ENCODE measurements around the gene ITIH2. TPM values are rescaled to one million over a fixed set of nuclear protein-coding genes. Genes with fewer than 3 reads are reported as not detected.
"Not testable (repeated sequence)": the region's sequence is repeated elsewhere in the genome, so short reads cannot be mapped to it uniquely, and the experiment has no call there.

ITIH2 gene, protein sequence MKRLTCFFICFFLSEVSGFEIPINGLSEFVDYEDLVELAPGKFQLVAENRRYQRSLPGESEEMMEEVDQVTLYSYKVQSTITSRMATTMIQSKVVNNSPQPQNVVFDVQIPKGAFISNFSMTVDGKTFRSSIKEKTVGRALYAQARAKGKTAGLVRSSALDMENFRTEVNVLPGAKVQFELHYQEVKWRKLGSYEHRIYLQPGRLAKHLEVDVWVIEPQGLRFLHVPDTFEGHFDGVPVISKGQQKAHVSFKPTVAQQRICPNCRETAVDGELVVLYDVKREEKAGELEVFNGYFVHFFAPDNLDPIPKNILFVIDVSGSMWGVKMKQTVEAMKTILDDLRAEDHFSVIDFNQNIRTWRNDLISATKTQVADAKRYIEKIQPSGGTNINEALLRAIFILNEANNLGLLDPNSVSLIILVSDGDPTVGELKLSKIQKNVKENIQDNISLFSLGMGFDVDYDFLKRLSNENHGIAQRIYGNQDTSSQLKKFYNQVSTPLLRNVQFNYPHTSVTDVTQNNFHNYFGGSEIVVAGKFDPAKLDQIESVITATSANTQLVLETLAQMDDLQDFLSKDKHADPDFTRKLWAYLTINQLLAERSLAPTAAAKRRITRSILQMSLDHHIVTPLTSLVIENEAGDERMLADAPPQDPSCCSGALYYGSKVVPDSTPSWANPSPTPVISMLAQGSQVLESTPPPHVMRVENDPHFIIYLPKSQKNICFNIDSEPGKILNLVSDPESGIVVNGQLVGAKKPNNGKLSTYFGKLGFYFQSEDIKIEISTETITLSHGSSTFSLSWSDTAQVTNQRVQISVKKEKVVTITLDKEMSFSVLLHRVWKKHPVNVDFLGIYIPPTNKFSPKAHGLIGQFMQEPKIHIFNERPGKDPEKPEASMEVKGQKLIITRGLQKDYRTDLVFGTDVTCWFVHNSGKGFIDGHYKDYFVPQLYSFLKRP
- polyA plus RNA-seq (2013, experiment 1 of 2) = not detected
- polyA plus RNA-seq (2013, experiment 2 of 2) = not detected

DNA sequence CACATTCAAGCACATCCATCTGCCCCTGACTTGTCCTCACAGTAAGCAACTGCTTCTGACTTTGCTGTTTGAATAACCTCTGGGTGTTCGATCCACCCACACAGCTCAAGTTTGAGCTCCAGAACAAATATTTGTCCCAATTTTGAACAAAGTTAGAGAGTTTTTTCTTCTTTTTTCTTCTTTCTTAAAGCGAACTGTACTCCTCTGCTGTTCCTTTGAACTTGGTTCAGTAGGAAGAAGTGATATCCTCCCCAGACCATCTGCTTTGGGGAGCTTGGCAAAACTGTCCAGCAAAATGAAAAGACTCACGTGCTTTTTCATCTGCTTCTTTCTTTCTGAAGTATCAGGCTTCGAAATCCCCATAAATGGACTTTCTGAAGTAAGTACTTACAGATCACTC, at the start of gene ITIH2:
Gene ITIH2 (plus strand): TSS at position 177 of the 400 bp plus-strand sequence. CDS start 119 bp downstream, at position 296.
- no peak for DNase-seq
- no peak within 1 kb of the TSS for H2BK15ac ChIP-seq (replicated peaks; ENCODE audit: low read depth)
- H3K4me3 ChIP-seq (ENCODE audit: low read length) = no peak within 1 kb of the TSS
- H3K79me1 ChIP-seq (ENCODE audit: low read length) = no peaks in the 10 kb centered on the region
- no peak within 1 kb of the TSS for H2BK120ac ChIP-seq (ENCODE audit: low read depth, low read length)
- H2BK5ac ChIP-seq (ENCODE audit: low read length) = no peak within 1 kb of the TSS
- no peaks in the 10 kb centered on the region for H3K4me1 ChIP-seq (ENCODE audit: control insufficient read depth, low read depth, low read length)
- H3K56ac ChIP-seq (ENCODE audit: low read length) = no peak within 1 kb of the TSS
- H2AK5ac ChIP-seq (ENCODE audit: low read length) = no peak within 1 kb of the TSS
- no peak within 1 kb of the TSS for H3K9ac ChIP-seq (ENCODE audit: low read length)
- WGBS (ENCODE audit: extremely low coverage, insufficient coverage, low lambda C conversion rate) = no CpG with 5 or more reads among the region's 4 CpGs
- H3K27me3 ChIP-seq (ENCODE audit: insufficient read depth, low read length, poor library complexity) = no peaks in the 10 kb centered on the region
- H3K4me2 ChIP-seq (ENCODE audit: low read length) = no peak within 1 kb of the TSS
- H4K5ac ChIP-seq (ENCODE audit: low read length) = no peak within 1 kb of the TSS
- no peak within 1 kb of the TSS for H3K27ac ChIP-seq (ENCODE audit: low read depth, low read length)
- H3K23ac ChIP-seq (ENCODE audit: low read length) = no peak within 1 kb of the TSS
- no peak within 1 kb of the TSS for H3K18ac ChIP-seq (ENCODE audit: low read length)
- no peak within 1 kb of the TSS for H3K4ac ChIP-seq (ENCODE audit: low read depth, low read length)
- no peak within 1 kb of the TSS for H4K8ac ChIP-seq (ENCODE audit: low read depth, low read length)
- no peaks in the 10 kb centered on the region for H3K79me2 ChIP-seq (ENCODE audit: control insufficient read depth, insufficient read depth, low read length)
- no peaks in the 10 kb centered on the region for H3K36me3 ChIP-seq (ENCODE audit: control insufficient read depth, insufficient read depth, low read length)

DNA sequence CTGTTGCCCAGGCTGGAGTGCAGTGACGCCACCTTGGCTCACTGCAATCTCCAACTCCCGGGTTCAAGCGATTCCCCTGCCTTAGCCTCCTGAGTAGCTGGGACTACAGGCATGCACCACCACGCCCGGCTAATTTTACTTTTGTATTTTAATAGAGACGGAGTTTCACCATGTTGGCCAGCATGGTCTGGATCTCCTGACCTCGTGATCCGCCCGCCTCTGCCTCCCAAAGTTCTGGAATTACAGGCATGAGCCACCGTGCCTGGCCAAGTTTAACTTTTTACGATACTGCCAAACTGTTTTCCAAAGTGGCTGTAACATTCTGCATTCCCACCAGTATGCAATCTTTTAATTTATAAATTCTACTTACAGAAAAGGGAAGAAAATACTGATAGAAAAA, 46.0 kb upstream of the ITIH2 start:
- not testable (repeated sequence) for H3K9ac ChIP-seq (ENCODE audit: low read length); H3K18ac ChIP-seq (ENCODE audit: low read length); H3K79me1 ChIP-seq (ENCODE audit: low read length); H4K5ac ChIP-seq (ENCODE audit: low read length); H3K79me2 ChIP-seq (ENCODE audit: control insufficient read depth, insufficient read depth, low read length); H3K4me2 ChIP-seq (ENCODE audit: low read length); H2BK120ac ChIP-seq (ENCODE audit: low read depth, low read length); H2BK5ac ChIP-seq (ENCODE audit: low read length); H3K23ac ChIP-seq (ENCODE audit: low read length); H3K27me3 ChIP-seq (ENCODE audit: insufficient read depth, low read length, poor library complexity); H3K36me3 ChIP-seq (ENCODE audit: control insufficient read depth, insufficient read depth, low read length); H3K56ac ChIP-seq (ENCODE audit: low read length); H2BK15ac ChIP-seq (replicated peaks; ENCODE audit: low read depth); H3K4me3 ChIP-seq (ENCODE audit: low read length); H3K4me1 ChIP-seq (ENCODE audit: control insufficient read depth, low read depth, low read length); H3K27ac ChIP-seq (ENCODE audit: low read depth, low read length); H4K8ac ChIP-seq (ENCODE audit: low read depth, low read length); H3K4ac ChIP-seq (ENCODE audit: low read depth, low read length); DNase-seq; H2AK5ac ChIP-seq (ENCODE audit: low read length)
- no CpG with 5 or more reads among the region's 11 CpGs for WGBS (ENCODE audit: extremely low coverage, insufficient coverage, low lambda C conversion rate)

DNA sequence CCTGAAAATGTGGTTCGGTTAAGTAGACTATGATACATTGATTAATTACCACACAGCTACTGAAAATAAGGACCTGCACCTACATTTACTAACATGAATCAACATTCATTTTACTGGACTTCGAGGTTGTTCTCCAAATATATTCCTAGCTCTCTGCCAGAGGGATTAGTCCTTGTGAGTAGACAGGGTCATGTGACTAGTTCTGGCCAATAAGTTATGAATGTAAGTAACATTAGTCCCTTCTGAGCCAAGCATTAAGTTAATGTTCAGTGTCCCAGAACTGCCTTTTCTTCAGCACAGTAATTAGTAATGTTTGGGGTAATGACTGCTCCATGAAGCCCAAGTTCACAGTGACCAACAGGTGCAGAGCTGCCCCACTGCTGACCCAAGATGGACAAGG, 45.6 kb upstream of the ITIH2 start:
- Histone ChIP-seq H3K4me1 (ENCODE audit: control insufficient read depth, low read depth, low read length) (no peaks in the 10 kb centered on the region), H3K27ac (ENCODE audit: low read depth, low read length) (no peak overlapping the region), H3K23ac (ENCODE audit: low read length) (no peak overlapping the region), H3K18ac (ENCODE audit: low read length) (no peak overlapping the region), H3K4ac (ENCODE audit: low read depth, low read length) (no peak overlapping the region), H3K56ac (ENCODE audit: low read length) (no peak overlapping the region), H3K79me2 (ENCODE audit: control insufficient read depth, insufficient read depth, low read length) (no peaks in the 10 kb centered on the region), H2BK120ac (ENCODE audit: low read depth, low read length) (no peak overlapping the region), H3K36me3 (ENCODE audit: control insufficient read depth, insufficient read depth, low read length) (no peaks in the 10 kb centered on the region), H3K79me1 (ENCODE audit: low read length) (no peaks in the 10 kb centered on the region), H3K27me3 (ENCODE audit: insufficient read depth, low read length, poor library complexity) (no peaks in the 10 kb centered on the region), H2BK15ac (replicated peaks; ENCODE audit: low read depth) (no peak overlapping the region), H3K9ac (ENCODE audit: low read length) (no peak overlapping the region), H3K4me3 (ENCODE audit: low read length) (no peak overlapping the region), H4K8ac (ENCODE audit: low read depth, low read length) (no peak overlapping the region), H4K5ac (ENCODE audit: low read length) (no peak overlapping the region), H2BK5ac (ENCODE audit: low read length) (no peak overlapping the region), H2AK5ac (ENCODE audit: low read length) (no peak overlapping the region), H3K4me2 (ENCODE audit: low read length) (no peak overlapping the region)
- DNase-seq = no peak
- no CpG with 5 or more reads among the region's 2 CpGs for WGBS (ENCODE audit: extremely low coverage, insufficient coverage, low lambda C conversion rate)

DNA sequence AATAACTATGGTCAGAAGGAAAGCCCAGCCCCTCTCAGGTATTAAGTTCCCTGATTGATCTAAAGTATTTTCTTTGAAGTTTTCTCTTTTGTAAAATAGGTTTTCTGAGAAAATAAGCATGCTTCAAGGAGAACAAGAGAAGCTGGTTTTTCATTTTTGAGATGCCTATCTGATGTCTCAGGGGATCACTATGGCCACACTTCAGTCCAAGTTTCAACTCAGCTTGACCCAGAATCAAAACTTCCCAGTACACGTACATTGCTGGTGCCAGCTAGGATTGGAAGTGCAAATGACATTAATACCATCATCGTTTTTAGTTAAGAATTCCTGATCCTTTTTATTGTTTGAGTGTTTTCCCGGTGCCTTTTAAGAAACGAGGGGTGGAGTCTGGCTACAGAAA, 43.6 kb upstream of the ITIH2 start:
- Histone ChIP-seq H3K4me3 (ENCODE audit: low read length) (no peak overlapping the region), H3K27ac (ENCODE audit: low read depth, low read length) (no peak overlapping the region), H3K27me3 (ENCODE audit: insufficient read depth, low read length, poor library complexity) (no peaks in the 10 kb centered on the region), H4K5ac (ENCODE audit: low read length) (no peak overlapping the region), H2BK5ac (ENCODE audit: low read length) (no peak overlapping the region), H2AK5ac (ENCODE audit: low read length) (no peak overlapping the region), H2BK120ac (ENCODE audit: low read depth, low read length) (no peak overlapping the region), H3K56ac (ENCODE audit: low read length) (no peak overlapping the region), H3K9ac (ENCODE audit: low read length) (no peak overlapping the region), H3K4me1 (ENCODE audit: control insufficient read depth, low read depth, low read length) (no peaks in the 10 kb centered on the region), H3K4me2 (ENCODE audit: low read length) (no peak overlapping the region), H3K23ac (ENCODE audit: low read length) (no peak overlapping the region), H2BK15ac (replicated peaks; ENCODE audit: low read depth) (no peak overlapping the region), H3K79me1 (ENCODE audit: low read length) (no peaks in the 10 kb centered on the region), H3K36me3 (ENCODE audit: control insufficient read depth, insufficient read depth, low read length) (no peaks in the 10 kb centered on the region), H4K8ac (ENCODE audit: low read depth, low read length) (no peak overlapping the region), H3K18ac (ENCODE audit: low read length) (no peak overlapping the region), H3K4ac (ENCODE audit: low read depth, low read length) (no peak overlapping the region), H3K79me2 (ENCODE audit: control insufficient read depth, insufficient read depth, low read length) (no peaks in the 10 kb centered on the region)
- no CpG with 5 or more reads among the region's 4 CpGs for WGBS (ENCODE audit: extremely low coverage, insufficient coverage, low lambda C conversion rate)
- DNase-seq = no peak

DNA sequence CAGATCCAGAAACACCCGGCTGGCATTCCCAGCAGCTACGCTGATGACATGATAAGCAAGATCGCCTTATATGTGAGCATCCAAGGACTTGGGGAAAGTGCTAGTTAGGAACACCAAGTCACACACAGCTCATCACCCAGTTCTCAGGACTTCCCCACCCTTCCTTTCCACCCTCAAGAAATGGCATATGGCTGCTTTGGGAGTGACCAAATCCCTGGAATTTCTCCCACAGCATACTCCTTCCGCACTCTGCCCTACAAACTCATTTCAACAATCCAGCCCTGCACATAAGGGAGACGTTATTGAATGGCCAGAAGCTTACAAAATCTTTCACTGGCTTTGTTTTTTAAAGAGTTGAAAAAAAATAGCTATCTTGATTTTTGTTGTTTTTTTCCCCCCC, 40.6 kb upstream of the ITIH2 start:
- Histone ChIP-seq H2BK15ac (replicated peaks; ENCODE audit: low read depth) (no peak overlapping the region), H3K79me1 (ENCODE audit: low read length) (no peaks in the 10 kb centered on the region), H4K5ac (ENCODE audit: low read length) (no peak overlapping the region), H3K4me1 (ENCODE audit: control insufficient read depth, low read depth, low read length) (no peaks in the 10 kb centered on the region), H2AK5ac (ENCODE audit: low read length) (no peak overlapping the region), H3K4me3 (ENCODE audit: low read length) (no peak overlapping the region), H3K4ac (ENCODE audit: low read depth, low read length) (no peak overlapping the region), H2BK5ac (ENCODE audit: low read length) (no peak overlapping the region), H3K9ac (ENCODE audit: low read length) (no peak overlapping the region), H3K79me2 (ENCODE audit: control insufficient read depth, insufficient read depth, low read length) (no peaks in the 10 kb centered on the region), H3K56ac (ENCODE audit: low read length) (no peak overlapping the region), H3K27ac (ENCODE audit: low read depth, low read length) (no peak overlapping the region), H3K36me3 (ENCODE audit: control insufficient read depth, insufficient read depth, low read length) (no peaks in the 10 kb centered on the region), H3K18ac (ENCODE audit: low read length) (no peak overlapping the region), H4K8ac (ENCODE audit: low read depth, low read length) (no peak overlapping the region), H3K27me3 (ENCODE audit: insufficient read depth, low read length, poor library complexity) (peaks cover 8% of the 10 kb centered on the region), H3K4me2 (ENCODE audit: low read length) (no peak overlapping the region), H2BK120ac (ENCODE audit: low read depth, low read length) (no peak overlapping the region), H3K23ac (ENCODE audit: low read length) (no peak overlapping the region)
- WGBS (ENCODE audit: extremely low coverage, insufficient coverage, low lambda C conversion rate) = no CpG with 5 or more reads among the region's 5 CpGs
- DNase-seq = no peak
